Measurements from ENCODE around the gene PIGO.

Gene PIGO

DNA sequence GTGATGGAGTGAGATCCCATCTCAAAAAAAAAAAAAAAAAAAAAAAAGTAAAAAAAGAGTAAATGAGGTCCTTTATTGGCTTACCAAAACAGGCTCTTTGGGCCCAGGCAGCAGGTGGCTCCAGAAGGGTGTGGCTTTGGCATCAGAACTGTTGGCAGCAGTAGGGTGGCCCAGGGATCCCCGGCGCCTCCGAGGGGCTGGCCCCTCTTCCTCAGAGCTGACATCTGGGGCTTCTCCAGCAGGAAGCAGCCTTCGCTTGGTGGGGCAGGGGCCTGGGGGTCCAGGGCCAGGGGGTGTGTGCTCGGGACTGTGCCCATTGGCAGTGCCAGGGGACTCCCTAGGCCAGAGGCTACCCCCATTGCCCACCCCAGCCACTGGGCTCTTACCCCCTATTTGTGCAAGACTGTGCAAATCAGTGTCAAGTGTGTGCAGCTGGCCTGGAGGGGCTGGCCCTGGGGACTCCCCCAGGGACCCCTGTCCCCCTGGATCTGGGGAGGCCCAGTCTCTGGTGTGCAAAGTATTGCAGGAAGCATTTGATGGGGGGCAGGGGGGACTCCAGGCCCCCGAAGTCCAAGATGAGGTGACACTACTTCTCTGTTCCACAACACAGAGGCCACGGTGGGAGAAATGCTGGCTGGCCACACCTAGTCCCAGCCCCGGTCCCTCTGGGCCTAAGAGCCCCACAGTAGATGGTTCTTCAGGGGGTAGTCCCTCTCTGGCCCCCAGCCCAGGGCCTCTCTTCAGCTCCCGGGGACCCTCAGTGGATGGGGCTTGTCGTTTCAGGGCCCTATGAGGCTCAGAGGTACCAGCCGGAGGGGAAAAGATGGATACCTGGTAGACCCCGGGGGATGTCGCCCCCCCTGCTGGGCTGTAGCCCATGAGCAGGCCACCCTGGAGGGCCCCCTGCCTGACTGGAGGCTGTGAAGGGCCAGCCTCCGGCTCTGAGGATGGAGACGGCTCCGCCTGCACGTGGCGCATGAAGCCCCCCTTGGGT lies 11.2 kb upstream of the PIGO start:
- DNase-seq (ENCODE audit: low read depth in 2 of 3, low spot score in 2 of 3) = no peak

DNA sequence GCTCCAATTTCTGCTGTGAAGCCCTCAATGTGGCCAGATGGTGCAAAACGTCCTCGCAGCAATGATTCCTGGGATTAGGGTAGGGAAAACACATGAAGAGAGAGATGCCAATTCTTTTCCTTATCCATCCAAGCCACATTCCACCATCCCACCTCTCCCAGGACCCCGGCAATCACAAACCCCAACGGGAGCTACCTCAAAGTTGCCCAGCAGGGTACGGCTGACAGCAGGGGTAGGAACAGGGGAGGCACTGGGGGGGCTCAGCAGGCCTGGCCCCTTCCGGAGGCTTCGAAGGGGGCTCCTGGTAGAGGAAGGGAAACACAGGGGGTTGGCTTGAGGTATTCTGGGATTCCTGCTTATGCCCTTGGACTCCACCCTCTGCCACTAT lies 9.9 kb upstream of the PIGO start:
- no peak for DNase-seq (ENCODE audit: low read depth in 2 of 3, low spot score in 2 of 3)

DNA sequence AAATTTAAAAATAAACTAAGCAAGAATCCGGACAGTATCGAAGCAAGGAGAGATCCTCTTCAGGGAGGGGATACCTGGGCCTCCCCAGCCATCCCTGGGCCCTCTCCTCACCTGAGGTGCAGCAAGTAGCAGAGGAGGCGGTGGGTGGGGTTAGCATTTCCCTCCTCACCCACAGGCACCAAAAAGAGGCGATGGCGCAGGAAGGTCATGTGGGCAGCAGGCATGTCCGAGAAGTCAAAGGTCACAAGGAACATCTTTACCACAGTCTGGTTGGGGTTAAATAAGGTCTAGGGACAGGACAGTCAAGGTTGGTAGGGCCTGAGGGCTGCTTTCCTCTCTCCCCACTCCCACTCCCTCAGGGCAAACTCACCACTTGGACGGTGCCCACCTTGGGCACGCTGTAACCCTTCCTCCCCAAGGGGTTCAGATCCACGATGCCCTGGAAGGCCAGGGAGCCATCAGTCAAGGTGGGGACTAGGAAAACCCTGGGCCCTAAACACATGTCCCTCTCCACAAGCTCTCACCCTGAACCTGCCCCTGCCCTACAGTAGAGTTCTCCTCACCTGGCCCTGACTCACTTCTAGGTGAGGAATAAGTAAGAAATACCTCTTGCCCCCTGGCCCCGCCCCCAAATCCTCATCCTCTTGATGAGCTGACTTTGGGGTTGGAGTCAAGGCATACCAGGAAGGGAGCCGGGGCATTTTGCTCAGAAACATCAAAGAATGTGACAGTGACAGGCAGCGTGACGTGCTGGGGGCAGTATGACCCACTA lies 9.4 kb upstream of the PIGO start:
- DNase-seq (ENCODE audit: low read depth in 2 of 3, low spot score in 2 of 3) = no peak

DNA sequence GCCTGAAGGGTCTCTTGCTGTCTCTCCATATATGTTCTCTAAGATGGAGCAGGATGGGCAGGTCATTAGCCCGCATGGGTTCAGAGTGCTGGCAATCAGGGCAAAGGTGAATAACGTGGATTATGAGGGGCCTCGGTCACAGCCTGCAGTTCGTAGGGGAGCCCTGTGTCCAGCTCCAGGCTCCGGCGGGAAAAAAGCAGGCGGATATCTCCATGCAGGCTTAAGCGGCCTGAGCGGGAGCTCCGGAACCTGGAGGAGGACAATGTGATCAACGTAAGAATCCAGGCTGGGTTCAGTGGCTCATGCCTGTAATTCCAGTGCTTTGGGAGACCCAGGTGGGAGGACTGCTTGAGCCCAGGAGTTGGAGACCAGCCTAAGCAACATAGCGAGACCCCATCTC lies 8.7 kb upstream of the PIGO start:
- DNase-seq (ENCODE audit: low read depth in 2 of 3, low spot score in 2 of 3) = no peak

DNA sequence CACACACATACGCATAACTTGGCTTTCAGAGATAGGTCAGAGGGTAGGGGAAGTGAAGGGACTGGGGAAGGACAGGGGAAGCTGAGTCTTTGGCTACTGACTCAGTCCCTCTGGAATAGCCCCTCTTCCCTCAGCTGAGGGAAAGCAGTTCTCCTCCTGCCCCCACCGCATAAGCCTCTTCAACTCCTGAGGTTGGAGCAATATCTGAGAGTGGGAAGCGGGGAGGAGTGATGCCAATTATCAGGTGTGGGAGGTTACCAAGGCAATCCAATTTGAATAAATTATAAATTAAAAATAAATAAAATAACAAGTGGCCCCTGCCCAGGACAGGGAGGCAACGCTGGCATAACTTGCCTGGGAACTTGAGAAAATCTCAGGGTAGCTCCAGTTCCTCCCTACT lies 8.2 kb upstream of the PIGO start:
- DNase-seq (ENCODE audit: low read depth in 2 of 3, low spot score in 2 of 3) = no peak

DNA sequence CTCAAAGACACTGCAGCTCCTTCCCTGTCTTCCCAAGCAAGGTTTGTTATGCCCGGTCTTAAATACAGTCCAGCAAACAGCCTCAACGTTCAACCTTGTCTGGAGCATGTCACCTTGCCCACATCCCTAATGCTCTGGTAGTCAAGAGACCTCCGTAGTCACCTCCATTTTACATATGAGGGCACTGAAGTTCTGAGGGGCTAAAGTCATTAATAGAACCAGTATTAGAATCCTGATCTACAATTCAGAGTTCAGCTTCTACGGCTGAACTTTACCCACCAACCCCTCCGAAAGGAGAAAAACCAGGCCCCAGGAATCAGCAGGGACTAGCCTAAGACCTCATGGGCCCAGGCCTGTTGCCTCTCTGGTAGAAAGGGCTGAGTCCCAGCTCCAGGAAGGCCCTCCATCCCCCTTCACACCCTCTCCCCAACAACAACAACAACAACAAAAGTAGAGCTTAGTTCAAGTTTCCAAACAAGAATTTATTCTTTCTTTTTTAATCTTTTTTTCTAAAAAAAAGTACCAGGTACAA lies 7.3 kb upstream of the PIGO start:
- DNase-seq (ENCODE audit: low read depth in 2 of 3, low spot score in 2 of 3) = no peak

DNA sequence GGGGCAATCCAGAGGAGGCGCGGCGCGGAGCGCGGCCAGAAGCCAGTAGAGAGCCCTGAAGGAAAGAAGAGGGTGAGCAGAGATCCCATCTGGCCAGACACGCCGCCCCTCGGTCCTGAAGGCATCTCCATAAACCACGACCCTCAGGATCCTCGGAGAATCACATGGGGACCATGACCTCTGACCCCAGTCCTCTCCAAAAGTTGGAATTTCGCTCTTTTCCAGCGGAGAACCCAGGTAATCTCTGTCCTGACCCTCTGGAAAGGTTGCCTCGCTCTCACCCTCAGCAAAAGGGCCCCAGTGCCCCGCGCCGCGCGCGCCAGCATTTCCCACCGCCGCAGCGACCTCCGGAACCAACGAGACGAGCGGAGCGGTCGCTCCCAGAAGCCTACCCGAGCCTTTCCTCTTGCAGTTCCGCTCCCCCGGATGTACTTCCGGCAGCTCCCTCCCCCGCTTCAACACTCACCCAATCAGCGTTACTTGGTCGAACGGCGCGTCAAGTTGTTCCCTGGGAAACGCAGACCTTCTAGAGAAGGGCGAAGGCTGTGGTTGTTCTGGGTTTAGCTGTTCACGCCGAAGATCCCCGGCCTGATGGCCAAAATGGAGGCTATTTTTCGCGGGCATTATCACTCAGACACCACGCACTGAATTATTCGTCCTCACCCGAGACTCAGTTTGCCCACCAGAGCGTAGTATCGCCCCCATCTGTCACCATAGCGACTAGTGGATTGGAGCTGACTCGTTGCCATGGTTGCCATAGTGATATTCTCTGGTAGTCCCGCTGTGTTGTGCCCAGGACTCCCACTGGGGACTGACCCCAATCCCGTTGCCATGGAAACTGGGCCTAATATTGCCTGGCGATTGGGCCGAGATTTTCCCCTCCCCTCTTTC lies 6.6 kb upstream of the PIGO start, which contains the start of gene STOML2:
STOML2 (minus strand) TSS at position 363 of the 891 bp plus-strand sequence; CDS start at position 326, 37 bp downstream.
- peak in 2 of 3 experiments; percentile 70 to 72 for DNase-seq (ENCODE audit: low read depth in 2 of 3, low spot score in 2 of 3)

DNA sequence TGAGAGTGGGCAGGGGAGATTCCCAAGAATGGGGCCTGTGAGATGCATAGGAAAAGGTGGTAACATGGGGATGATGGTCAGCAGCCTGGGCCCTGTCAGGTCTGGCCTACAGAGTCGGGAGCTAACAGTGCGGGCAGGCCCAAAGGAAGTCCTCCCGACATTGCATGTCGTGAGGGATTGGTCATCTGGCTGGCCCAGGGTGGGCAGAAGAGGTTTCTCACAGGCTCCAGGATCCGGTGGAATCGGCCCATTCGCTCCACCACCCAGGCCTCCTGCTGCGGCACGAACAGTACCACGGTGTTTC lies 6.0 kb upstream of the PIGO start:
- DNase-seq (ENCODE audit: low read depth in 2 of 3, low spot score in 2 of 3) = no peak

DNA sequence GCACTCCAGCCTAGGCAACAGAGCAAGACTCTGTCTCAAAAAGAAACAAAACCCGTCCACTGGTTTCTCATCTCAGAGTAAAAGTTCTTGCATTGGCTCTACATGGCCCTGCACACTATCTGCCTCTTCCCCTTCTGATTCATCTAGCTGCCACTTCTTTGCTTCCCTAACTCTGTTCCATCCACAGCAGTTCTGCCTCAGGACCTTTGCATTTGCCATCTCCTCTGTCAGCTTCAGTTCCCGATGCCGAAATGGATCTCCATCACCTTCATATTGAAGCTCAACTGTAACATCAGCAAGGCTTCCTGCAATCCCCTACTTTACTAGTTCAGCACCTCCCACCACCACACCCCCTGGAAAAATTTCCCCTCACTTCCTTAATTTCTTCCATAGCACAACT lies 1.2 kb upstream of the PIGO start:
- DNase-seq (ENCODE audit: low read depth in 2 of 3, low spot score in 2 of 3) = no peak

DNA sequence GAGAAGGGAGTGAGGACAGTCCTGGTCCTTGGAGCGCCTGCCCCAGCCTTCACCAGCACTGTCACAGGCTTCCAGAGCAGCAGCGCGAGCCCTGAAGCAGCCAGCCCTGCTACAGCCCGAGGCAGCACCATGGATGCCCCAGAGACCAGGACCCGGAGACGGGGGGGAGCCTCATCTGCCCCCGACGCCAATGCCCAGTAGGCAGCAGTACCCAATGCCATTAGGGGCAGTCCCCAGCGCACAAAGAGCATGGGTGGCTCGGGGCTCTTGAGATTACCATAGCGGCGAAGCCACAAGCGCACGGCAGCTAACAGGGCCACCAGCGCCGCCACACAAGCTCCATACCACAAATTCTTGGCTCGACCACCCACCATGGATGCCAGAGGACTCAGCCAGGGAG lies 4.9 kb downstream of the PIGO start:
- DNase-seq (ENCODE audit: low read depth in 2 of 3, low spot score in 2 of 3) = no peak

DNA sequence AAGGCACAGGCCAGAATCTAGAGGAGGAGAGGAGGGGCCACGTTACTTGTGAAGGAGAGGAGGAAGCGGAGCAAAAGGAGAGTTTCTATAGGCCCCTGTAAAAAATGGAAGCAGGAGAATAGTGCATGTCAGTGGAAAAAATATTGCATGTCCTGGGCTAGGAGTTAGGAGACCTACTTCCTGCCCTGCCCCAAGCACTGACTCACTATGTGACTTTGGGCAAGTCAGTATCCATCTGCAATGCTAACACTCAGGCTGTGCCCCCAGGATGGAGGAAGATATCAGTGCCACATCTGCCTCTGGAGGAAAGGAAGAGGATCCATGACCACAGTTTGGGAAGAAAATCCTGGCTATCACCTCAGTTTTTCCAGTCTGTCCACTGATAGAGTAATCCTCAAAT lies 7.0 kb downstream of the PIGO start:
- DNase-seq (ENCODE audit: low read depth in 2 of 3, low spot score in 2 of 3) = no peak

DNA sequence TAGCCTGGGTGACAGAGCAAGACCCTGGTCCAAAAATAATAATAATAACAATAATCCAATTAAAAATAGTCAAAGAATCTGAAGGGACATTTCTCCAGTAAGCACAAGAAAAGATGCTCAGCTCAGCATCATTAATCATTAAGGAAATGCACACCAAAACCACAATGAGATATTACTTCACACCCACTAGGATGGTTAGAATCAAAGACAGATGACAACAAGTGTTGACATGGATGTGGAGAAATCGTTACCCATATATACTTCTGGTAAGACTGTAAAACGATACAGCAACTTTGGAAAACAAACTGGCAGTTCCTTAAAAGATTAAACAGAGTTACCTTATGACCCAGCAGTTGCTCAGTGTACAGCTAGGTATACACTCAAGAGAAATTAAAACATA lies 11.3 kb downstream of the PIGO start:
- no peak for DNase-seq (ENCODE audit: low read depth in 2 of 3, low spot score in 2 of 3)

DNA sequence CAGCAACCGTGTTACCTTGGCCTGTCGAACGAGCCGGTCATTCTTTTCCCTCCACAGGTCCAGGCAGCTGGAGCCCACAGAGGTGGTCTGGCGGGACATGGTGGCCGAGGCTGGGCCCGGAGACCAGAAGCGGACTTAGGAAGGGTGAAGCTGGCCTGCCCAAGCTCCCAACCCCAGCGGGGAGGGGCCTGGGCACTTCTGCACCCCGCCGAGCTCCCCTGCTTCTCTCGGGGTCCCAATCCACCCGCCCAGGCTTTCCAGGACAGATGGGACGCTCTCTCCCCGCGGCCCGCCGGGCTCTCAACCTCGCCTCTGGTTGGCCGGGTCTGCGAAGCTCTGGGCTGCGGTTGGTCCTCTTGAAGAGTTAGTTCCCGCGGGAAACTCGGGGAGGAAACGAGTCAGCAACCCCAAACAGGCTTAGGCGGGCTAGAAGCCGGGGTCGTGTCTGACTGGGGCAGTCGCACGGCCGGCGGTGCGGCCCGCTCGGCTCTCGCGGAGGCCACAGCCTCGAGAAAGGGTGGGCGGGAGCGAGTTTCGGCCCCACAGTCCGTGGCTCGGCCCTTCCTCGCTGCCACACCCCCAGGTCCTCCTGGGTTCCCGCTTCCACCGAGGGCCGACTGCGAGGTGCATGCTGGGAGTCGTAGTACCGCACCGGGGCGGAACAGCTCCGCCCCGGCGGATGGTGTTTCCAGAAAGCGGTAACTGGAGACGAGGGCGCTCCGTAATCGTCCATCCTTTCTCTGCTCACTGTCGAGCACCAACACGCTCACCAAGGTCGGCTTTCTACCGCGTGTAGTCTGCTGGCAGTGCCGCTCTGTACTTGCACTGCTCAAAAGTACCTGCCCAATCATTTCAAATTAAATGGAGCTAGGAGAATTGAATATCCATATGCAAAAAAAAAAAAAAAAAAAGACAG lies 16.7 kb downstream of the PIGO start, which contains the start of gene FANCG:
FANCG (minus strand) TSS at position 517 of the 916 bp plus-strand sequence; CDS start at position 99, 418 bp downstream.
- DNase-seq (ENCODE audit: low read depth in 2 of 3, low spot score in 2 of 3) = peak; percentile 64 to 76 (median 65)

DNA sequence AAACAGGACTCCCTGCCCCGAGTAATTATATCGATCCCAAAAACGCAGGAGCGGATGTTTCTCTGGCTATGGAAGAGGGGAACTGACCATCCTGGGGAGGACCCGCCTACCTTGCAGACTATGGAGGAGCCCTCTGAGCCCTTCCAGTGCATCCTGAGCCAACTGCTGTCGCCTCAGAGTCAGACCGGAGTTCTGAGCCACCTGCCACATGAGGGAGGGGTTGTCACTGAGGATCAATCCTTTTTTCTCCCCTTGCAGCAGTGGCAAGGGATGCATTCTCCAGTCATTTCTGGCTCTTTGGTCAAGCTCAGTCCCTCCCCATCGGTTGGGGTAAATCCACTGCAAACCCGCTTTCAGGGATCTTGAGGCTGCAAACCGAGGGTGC lies 17.4 kb downstream of the PIGO start:
- DNase-seq (ENCODE audit: low read depth in 2 of 3, low spot score in 2 of 3) = no peak

DNA sequence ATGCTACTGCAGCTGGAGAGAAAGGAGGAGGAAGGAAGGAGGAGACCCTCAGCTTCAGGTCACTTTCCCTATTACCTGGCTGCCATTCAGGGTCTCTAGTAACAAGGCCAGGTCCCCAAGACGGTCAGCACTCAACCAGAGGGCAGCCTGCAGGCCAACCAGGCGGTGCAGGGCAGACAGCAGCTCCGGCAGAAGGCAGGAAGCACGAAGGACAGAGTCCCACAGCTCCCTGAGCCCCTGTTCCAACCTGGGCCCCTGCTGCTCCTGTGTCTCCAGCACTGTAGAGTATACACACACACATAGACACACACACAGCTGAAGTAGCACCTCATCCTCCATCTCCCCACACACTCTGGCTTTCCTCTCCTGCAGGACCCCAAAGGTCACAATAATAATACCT lies 18.3 kb downstream of the PIGO start:
- DNase-seq (ENCODE audit: low read depth in 2 of 3, low spot score in 2 of 3) = no peak

DNA sequence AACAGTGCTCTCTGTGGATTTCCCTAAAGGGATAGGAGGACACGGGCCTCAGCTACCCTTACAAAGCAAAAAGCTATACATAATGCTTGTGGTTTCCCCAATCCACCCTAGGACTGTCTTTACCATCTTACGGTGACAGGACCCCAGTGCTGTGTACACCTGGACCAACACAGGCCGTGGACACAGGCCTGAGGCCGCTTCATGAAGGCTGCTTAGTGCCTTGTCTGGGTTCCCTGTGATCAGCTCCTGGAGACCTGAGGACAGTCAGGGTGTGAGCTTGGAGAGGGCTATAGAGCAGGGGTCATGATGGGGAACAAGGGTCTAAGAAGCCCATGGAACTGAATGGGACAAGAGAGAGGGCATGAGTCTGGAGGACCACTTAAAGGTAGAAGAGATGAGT lies 19.5 kb downstream of the PIGO start:
- no peak for DNase-seq (ENCODE audit: low read depth in 2 of 3, low spot score in 2 of 3)

DNA sequence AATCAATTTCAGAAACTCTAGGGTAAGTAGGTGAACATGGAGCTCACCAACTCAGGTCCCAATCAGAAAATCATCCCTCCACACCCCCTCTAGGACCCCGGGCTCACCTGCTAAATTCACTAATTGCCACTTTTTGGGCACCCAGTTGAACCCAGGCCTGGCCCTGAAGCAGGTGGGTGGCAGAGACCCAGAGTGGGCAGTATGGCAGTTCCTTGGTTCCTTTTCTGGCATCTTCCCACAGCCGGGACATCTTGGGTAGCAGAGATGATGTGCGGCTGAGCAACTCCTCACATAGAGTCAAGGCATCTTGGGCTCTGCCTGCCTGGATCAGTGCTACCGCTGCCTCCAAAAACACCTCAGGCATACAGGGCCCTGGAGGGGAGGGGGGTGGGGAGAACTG lies 21.0 kb downstream of the PIGO start:
- DNase-seq (ENCODE audit: low read depth in 2 of 3, low spot score in 2 of 3) = no peak

DNA sequence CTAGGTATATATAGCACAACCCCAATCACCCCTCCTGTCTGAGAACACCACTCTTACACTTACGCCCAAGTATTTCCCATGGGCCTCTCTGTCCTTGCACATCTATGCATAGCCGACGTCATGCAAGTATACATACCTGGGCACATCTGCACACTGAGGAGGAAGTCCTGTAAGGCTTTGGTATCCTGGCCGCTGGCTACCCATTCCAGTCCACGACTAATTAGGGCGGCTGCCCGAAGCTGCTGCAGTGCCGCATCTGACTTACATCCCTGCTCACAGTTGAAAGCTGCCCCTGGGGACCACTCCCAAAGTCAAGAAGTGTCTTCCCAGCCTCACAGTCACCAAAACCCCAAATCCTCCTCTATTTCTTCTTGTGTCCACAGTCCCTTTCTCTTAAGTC lies 21.6 kb downstream of the PIGO start:
- no peak for DNase-seq (ENCODE audit: low read depth in 2 of 3, low spot score in 2 of 3)

DNA sequence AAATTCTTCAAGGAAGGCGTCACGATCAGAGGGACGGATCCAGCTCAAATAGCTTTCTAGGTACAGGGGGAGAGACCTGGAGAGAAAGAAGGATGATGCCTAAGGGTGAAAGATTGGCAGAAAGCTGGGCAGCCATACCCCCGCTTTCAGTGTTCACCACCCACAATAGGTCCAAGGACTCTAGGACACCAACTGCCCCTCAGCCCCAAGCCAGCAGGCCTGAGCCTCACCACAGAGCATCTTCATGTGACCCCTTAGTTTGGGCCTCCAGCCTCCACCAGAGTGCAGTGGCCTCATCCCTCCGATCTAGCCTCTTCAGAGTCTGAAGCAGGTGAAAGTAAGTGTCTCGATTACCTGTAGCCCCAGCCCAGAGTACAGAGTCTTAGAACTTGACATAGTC lies 22.2 kb downstream of the PIGO start:
- DNase-seq (ENCODE audit: low read depth in 2 of 3, low spot score in 2 of 3) = no peak

DNA sequence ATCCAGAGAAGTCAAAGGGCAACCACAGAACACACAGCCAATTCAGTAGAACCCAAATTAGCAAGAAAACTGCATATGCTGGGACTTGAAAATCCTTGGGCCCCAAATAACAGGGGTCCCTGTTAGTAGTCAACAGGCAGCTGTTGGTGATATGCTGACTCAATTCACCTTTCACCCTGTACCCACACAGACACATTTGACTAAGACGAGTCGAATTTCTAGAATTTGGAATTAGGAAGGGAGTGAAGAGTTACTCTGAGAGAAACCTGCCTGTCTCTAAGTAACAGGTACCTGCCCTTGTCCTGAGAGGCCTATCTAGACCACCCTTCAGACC lies 23.1 kb downstream of the PIGO start:
- DNase-seq (ENCODE audit: low read depth in 2 of 3, low spot score in 2 of 3) = no peak

All from activated CD8-positive, alpha-beta memory T cell treated with anti-CD3 and anti-CD28 coated beads for 48 hours (primary cell).